GM23338 (cell line): ENCODE measurements around the gene POLK.

Experiments
- CTCF ChIP-seq, 2 experiments: fragments of 200-600 bp in 1 of 2; sonication (generic) in 1 of 2; conservative IDR thresholded peaks; 2 replicates each; pipeline versions ENCODE4 v1.5.1 to v1.6.1; 2016 to 2017; ENCODE audit warnings: antibody characterized with exemption in 2 of 2, low read depth in 2 of 2, mild to moderate bottlenecking in 2 of 2, moderate library complexity in 1 of 2
- EZH2 ChIP-seq: fragments of 200-600 bp; sonication (generic); IDR thresholded peaks from one replicate; pipeline ENCODE4 v1.8.0; 2017; ENCODE audit warnings: antibody characterized with exemption, mild to moderate bottlenecking, low read depth; ENCODE audit not compliant: unreplicated experiment
- EZH2phosphoT487 ChIP-seq: fragments of 200-600 bp; sonication (generic); IDR thresholded peaks from one replicate; pipeline ENCODE4 v1.8.1; 2018; ENCODE audit warnings: antibody characterized with exemption; ENCODE audit not compliant: unreplicated experiment
- JUNB ChIP-seq: IDR thresholded peaks from one replicate; pipeline ENCODE4 v1.6.1; 2016; ENCODE audit warnings: antibody characterized with exemption; ENCODE audit not compliant: unreplicated experiment
- POLR2AphosphoS5 ChIP-seq: IDR thresholded peaks from 2 replicates; pipeline ENCODE4 v1.6.1; 2016; ENCODE audit warnings: antibody characterized with exemption, low read depth
- REST ChIP-seq: IDR thresholded peaks from one replicate; pipeline ENCODE4 v1.6.1; 2018; ENCODE audit warnings: antibody characterized with exemption; ENCODE audit not compliant: unreplicated experiment
- STAT1 ChIP-seq: IDR thresholded peaks from one replicate; pipeline ENCODE4 v1.6.1; 2016; ENCODE audit warnings: antibody characterized with exemption; ENCODE audit not compliant: unreplicated experiment

- TF ChIP-seq CTCF (conservative IDR thresholded peaks at IDR 0.05; ENCODE audit: low read depth in 2 of 2) = no peak
- TF ChIP-seq EZH2 = no peak
- no peak for TF ChIP-seq EZH2phosphoT487
- no peak for TF ChIP-seq REST
- no peak for TF ChIP-seq POLR2AphosphoS5
- TF ChIP-seq JUNB = no peak
- no peak for TF ChIP-seq STAT1
Observed at GRCh38 chr5:75612226-75612569, 100.5 kb downstream of the POLK start.
